SIG-M5 treated with dmso at 0.1 percent for 504 hours (cell line): Measurements from ENCODE around the gene ZNF407.

Experiments
- DNase-seq: peaks from one replicate; lab custom pipeline; 2025; ENCODE audit not compliant: unreplicated experiment; lab: John Stamatoyannopoulos, UW

ZNF407 gene

DNA sequence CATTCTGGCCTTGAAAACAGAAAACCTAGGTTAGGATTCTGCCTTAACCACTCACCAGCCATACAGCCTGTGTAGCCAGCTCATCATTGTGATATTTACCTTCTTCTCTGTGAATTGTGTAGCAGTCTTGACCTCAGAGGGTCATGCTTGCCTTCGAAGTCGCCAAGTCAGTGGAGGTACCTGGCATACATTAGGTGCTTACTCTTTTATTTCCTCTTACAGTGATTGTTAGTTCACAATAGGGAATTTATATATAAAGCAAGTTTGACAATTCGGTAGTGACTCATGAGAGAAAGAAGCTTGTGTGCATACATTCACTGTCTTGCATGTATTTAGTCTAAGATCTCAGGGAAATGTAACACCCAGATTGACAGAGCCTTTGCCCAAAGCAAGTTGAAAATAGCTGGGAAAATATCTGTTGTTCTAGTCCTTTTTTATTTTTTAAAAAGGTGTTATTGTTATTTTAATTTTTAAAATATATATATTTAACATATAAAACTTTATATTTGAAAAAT lies 320.7 kb downstream of the ZNF407 start:
- DNase-seq: no peak

DNA sequence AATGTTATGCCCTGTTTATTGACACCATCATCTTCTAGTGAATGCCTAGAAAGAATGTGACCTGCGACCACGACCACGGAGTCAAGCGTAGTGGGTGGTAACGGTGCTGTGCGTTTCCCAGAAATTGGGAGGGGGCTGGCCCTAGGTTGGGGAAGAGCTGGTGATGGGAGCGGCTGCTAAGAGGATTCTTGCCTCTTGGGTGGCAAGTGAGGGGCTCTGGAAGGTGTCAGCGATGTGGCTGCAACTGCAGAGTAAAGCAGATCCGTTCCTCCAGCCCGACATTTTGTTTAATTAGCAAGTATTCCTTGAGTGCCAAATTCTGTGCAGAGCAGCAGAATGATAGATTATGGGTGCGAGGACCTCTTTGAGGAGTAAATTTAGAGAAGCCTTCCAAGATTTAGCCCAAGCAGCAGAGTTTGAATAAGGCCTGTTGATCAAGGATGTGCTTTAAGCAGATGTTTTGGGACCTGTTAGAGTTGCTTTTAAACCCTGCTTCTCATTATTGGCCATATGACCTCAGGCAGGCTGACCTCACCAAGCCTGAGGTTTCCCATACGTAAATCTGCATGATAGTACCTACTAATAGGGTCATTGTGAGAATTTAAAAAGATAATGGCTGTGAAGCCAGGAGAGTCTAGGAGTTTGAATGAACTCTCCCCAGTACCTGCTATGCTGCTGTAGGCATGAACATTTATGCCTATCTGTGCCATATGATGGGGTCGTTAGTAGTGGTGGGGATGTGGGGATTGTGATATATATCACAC lies 323.6 kb downstream of the ZNF407 start:
- DNase-seq: no peak

DNA sequence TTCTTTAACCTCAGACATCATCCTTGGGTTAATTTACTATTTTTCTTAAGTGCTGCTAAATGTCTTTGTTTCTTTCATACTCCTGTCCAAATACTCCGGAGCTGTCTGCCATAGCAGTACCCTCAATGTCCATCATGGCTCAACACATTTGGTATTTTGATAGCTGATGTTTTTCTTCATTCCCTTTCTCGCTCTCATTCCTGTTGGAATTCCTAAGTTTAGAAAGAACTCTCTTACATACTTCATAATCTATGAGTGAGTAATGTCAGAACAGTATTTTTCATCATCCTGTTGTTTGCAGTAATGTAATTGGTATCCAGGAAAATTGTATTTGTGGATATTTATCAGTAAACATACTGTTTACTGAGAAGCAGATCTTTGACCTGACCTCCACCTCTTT lies 328.4 kb downstream of the ZNF407 start:
- DNase-seq: no peak

DNA sequence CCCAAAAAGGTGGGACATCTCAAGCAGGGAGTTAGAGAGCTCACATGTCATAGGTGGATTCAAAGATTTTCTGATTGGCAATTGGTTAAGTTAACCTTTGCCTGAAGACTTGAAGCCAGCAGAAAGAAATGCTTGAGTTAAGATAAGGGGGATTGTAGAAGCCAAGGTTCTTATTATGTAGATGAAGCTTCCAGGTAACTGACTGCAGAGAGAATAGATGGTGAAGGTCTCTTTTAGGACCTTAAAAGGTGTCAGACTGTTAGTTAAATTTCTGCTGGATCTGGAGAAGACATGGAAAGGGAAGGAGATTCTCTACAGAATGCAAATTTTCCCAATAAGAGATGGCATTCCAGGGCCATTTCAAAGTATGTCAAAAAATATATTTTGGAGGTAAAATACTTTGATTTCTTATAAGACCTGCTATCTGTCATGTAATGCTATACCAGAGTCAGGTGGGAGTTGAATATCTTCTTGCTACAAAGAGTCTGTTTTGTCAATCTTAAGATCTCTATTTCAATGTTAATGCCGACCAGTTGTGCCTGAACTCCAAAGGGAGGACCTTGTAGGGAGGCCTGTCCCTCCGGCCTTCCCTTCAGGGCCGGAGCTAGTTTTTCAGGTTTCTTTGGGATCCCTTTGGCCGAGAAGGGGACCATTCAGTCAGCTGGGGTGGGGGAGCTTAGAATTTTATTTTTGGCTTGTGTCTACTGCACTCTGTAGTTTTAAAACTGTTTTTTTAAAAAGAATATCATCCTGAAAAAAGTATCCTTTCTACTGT lies 330.7 kb downstream of the ZNF407 start:
- no peak for DNase-seq

DNA sequence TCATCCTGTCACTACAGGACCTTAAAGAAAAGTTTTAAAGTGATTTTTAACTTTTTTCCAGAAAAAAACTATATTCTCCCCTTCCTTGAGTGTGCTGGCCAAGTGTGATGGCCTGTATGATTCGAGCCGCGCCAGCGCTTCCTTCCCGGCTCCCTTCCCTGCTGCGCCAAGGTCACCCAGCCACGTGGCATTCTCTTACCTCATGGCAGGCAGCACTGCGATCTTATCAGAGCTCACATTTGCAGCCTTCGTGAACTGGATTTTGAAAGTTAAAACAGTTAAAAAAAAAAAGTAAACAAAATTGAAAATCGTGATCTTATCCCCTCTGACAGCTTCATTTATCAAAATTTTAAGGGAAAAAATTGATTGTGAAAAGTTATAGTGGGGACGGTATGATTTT lies 331.4 kb downstream of the ZNF407 start:
- no peak for DNase-seq

DNA sequence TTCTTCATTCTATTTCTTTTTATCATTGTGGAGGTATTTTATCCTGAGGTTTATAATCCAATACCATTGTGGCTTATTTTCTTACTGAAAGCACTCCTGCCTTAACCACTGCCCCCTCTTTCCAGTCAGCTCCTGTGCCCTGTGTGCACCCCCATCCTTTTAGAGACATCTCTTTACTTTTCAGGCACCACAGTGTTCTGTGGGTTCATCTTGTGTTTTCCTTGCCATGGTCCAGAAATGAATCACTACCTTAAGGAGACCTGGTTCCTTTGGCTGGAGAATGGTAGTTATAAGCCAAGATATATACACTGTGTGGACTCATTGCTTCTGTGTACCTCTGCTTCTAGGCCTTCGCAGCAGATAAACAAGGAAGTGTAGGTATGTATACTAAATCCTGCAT lies 332.9 kb downstream of the ZNF407 start:
- no peak for DNase-seq

DNA sequence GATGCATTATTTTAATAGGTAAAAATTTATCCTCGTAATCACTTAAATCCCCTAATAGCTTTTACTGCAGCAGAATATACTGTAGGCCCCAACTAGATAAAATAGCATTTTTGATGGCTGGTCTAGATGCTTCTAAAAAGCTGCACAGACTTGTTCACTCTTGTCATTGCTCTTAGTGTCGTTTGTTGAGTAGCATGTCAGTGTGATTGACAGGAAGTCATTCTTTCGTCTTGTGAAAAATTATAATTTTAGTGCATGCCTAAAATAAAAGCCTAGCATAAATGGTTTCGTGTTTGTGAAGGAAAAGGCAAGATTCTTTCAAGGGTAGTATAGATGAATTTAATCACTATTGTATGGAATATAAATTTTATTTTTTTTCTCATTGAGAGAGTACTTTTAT lies 336.3 kb downstream of the ZNF407 start:
- DNase-seq: no peak

DNA sequence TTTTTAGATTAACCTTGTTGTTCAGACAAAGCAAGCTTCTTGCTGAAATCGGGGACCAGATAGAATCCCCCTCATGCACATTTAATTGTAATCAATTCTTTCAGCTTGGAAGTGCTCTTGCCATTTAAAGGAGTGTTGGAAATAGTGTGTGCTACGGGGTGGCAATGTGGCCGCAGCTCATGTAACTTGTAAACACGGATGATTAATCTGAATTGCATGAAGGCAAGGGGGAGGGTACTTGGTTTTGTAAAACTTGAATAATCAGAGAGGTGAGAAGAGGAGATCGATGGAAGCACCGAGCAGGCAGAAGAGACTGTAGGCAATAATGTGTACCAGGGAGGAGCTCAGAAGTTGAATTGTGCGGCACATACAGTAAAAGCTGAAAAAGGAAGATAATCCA lies 337.8 kb downstream of the ZNF407 start:
- DNase-seq: no peak

DNA sequence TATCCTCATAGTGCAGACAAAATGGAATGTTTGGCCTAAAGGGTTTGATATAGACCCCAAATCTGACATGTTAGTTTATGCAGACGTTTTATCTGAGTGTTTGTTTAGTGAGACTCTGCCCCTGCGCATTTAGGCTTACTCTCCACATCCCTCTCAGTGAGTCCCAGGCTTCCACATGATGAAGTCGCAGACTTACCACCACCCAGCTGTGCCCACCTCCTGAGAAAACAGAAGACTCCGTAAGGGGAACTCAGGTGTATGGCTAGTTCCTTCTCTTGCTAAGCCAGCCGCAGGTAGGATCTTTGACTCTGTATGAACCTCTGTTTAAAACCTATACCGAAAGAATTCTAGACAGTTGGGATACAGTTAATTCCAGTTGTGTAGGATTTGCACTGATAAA lies 338.7 kb downstream of the ZNF407 start:
- no peak for DNase-seq

DNA sequence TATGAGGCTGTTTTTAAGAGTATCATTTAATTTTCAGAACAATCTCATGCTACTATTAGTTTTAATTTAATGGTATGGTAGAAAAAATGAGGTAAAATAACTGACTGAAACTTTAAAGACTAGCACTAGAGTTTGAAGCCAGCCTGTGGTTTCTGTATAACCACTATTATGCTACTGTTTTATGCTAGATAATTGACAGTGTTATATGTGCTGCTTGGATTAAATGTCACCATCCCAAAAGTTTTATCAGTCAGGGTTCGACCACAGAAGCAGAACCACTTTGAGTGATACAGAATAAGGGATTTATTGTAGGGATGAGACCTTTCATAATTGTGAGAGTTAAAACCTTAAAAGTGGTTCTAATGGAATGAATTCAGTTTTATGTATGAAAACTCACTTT lies 339.6 kb downstream of the ZNF407 start:
- no peak for DNase-seq

DNA sequence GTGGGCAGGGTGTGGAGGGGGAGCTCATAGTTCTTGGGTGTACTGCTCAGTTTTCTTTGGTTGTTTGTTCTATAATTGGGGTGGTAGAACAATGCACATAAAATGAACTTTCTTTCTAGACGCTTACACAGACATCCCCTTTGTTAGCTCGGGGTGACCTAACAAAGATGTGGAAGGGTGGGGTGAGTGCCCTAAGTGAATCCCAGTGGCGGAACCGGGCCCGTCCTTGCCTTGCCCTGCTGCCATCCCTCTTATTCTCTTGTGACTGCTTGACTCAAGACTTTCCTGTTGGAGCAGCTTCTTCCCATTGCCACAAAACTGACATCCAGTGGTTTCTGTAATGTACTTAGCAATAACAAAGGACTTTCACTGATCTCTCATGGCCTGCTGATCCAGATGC lies 343.2 kb downstream of the ZNF407 start:
- DNase-seq: no peak

DNA sequence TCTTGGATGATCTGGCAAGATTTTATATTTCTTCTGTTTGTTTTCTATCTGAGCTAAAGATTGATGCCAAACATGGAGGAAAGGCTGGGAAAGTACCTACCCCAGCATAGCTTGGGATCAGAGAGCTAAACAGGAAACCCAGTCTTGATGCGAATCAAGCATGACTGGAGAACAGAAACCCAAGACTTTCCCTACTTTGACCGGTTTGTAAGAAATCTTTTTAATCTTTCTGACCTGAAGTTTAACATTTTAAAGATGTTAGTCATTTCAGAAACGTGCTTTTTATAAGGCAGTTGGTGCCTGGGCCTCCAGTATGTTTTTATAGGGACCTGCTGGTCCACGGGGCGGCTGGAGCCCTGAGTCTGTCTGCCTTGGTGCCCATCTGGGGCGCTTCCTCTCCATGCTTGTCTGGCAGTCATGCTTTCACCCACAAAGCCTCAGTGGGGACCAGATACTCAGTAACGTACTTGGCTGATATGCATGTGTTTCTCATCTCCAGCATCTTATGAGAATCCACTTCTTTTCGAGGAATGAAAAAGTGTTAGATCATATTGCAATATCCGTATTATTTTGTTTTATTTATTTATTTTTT lies 344.7 kb downstream of the ZNF407 start:
- no peak for DNase-seq

DNA sequence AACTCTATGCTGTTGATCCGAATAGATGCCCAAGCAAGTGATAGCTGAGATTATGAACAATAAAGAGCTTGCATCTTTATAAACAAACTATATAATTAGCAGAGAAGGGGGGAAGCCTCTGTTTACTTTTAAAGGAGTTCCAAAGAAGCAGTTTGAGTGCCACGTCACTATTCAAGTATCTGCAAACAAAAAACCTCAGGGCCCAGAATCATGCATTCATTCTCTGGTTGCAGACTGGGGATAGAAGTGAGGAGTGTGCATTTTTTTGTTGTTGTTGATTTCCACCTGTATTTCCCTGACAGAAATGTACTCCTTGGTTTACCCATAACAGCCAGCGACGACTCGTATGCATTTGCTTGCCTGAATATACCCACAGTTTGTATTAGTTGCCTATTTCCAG lies 347.0 kb downstream of the ZNF407 start:
- no peak for DNase-seq

DNA sequence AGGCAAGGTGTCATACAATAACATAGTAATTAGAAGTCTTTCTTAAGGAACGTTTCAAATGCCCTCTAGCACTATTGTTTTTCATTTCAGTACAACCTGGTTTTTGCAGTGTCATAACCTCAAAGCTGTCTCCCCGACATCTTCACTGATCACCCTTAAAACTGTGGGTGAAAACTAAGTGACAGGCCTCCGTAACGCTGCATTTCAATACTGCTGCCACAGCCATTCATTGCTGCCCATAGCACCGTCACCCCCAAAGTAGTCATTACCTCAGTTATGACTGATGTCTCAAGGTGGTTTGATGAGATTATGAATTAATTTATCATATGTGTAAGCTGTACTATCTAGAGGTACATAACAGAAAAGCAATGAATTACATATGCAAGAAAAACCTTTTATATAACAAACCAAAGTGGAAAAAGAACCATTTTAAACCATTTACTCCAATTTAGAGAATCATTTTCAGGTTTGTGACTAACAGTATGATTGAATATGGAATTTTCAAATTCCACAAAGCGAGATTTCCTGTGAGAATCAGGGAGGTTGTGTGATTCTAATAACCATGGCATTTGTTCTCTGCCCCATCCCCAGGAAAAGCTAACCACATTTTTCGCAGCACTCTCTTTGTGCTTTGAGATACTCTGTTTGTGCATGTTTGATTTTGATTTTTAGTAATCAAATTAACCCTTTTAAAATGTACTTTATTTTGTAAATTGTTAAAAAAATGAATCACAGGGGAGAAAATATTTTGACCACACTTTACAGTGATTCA lies 348.3 kb downstream of the ZNF407 start:
- DNase-seq: no peak

DNA sequence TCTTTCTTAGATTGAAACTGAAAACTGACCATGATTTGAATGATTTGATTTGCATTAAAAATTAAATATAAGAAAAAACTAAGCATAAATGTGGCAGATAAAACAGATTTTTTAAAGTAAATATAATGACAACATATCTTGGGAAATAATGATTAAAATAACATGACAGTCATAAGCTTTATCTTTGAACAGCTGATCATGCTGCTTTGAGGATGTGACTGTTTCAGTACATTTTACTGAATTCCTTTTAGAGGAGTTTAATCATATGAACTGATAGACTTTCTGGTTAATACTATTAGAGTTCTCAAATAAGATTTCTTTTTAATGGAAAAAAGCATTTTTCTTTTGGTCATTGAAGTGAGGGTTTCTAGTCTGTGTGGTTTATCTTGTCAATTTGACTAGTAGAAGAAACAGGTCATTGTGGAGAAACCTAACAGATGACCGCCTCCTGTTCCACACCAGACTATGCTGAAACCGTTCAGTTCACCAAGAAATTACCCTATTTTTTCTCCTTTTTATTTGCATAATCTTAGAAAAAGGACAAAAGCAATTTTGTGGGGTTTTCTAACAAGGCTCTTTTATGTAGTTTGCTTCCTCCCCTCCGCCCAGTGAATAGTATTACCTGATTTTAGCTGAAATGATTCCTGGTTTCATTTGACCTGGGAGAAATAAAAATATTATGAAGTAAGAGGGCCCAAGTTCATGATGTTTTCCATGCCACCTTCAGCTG lies 349.1 kb downstream of the ZNF407 start:
- no peak for DNase-seq

DNA sequence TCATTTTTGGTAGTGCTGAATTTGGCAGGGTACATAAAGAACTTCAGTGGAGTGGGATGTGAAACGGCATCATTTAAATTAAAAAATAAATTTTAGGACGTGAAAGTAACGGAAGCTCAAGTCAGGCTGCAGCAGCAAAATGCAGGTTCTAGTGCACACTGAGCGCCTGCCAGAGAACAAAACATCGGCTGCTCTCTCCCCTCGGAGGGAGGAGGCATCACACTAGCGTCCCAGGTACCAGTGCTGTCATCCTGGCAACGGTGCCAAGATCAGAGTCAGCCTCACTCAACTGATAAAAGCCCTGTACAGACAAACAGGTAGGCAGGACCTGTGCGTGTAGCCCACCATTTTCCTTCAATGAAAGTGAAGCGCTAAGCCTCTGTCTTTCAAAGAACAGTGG lies 349.7 kb downstream of the ZNF407 start:
- no peak for DNase-seq

DNA sequence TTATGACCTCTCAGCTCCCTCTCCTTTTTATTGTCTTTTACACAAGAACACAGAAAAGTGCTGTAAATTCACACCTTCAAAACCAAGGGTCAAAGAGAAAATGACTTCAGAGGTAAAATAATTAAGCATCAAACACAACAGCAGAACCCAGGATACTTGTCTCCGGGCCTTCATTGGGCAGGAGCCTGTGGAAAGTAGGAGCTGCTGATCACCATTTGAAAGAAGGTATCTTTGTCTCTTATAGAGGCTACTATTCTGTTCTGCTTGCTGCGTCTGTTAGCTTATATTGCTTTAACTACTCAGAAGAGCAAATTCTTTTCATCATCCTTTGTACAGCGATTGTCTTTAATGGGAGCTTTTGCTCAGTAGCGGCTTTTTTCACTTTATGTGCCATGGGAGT lies 350.2 kb downstream of the ZNF407 start:
- no peak for DNase-seq

DNA sequence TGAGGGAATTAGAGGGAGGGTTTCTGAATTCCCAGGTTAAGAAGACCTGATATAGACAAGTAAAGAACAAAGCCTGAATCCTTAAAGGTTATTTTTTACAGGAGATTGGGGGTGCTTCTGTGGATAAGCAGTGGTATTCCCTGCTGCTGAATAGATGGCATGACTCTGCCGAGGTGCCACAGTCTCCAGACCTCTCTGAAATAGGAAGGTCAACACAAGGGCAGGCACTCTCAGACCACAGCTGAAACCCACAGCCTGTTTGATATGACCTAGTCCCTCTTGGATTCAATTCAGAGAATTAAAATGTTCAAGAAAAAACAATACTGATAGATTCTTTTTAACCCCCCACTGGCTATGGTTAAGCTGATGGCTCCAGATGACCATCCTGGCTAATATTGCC lies 351.9 kb downstream of the ZNF407 start:
- no peak for DNase-seq

DNA sequence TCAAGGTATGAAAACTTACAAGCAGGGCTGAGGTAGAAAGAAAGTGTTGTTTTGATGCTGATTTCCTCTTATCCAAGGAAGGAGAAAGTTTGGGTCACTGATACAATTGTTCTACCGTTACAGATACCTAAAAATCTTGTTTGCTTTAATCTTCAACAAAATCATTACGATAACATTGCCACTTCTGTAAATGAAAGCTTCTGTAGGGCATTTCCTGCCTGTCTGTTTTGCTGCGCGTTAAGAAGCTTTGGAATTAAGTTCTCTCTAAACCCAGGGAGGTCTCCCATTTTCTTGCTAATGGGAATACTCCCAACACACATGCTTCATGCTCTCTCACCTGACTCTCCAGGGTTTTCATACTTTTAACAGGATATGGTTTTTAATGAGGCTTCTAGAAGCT lies 352.8 kb downstream of the ZNF407 start:
- no peak for DNase-seq

DNA sequence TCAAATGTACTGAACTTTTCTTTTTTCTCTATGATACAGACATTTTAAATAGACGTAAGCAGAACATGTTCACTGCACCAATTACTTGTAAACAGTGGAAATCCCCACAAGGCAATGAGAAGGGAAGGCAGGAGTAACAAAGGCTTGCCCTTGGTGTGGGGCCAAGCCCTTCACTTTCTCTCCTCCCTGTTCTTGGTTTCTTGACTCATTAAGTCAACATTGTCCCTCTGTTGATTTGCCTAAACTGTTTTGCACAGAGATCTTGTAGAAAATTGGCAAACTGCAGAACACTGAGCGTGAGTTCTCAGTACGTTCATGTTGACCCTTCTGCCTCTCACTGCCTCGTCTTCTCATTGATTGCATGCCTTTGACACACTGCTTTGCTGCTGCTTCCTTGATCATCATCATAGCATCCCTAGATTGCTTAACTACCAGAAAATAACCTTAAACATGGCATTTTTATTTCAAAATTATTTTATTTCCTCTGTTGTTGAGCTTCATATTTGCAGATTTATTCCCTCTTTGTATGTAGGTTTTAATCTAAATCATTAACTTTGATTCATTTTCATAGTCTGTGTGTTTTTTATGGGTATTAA lies 353.6 kb downstream of the ZNF407 start:
- DNase-seq: no peak
